Psoas muscle (tissue), 8 donors: ENCODE measurements around the gene FREM1. TPM values are rescaled to one million over a fixed set of nuclear protein-coding genes. Genes with fewer than 3 reads are reported as not detected.

Source experiments
- ATAC-seq, 4 donors: fragments of 200-7000 bp; cut with Tn5 transposase; one replicate each; pipeline ENCODE4 v1.9.1; 2020; ENCODE audit warnings: moderate library complexity in 3 of 4, mild to moderate bottlenecking in 2 of 4
- DNase-seq, 2 donors: peaks; one replicate each; pipeline ENCODE4 v3.0.0-alpha.2; 2020
- H3K27ac ChIP-seq: fragments of 200-600 bp; one replicate; pipeline ENCODE4 v1.8.0; 2022
- H3K27me3 ChIP-seq, 3 donors: fragments of 200-600 bp in 1 of 3; one replicate each; pipeline versions ENCODE4 v1.6.1 to v1.8.0; 2013 to 2022; ENCODE audit warnings: low read length in 2 of 3, mild to moderate bottlenecking in 2 of 3, moderate library complexity in 1 of 3; ENCODE audit not compliant: insufficient read depth in 3 of 3
- H3K36me3 ChIP-seq, 2 donors: fragments of 200-600 bp in 1 of 2; one replicate each; pipeline versions ENCODE4 v1.6.1 to v1.8.0; 2013 to 2022; ENCODE audit warnings: low read depth in 1 of 2, mild to moderate bottlenecking in 1 of 2, moderate library complexity in 1 of 2; ENCODE audit not compliant: insufficient read depth in 1 of 2
- H3K4me1 ChIP-seq: fragments of 200-600 bp; one replicate; pipeline ENCODE4 v1.8.0; 2022
- H3K4me3 ChIP-seq: fragments of 200-600 bp; one replicate; pipeline ENCODE4 v1.8.0; 2022; ENCODE audit warnings: mild to moderate bottlenecking
- H3K9me3 ChIP-seq: fragments of 200-600 bp; one replicate; pipeline ENCODE4 v1.8.0; 2022
- WGBS, 3 donors: extraction: QIAGEN DNeasy Blood & Tissue Kit; methylation state at CpG; one replicate each; pipeline versions ENCODE4 v1.1.6 to v1.1.7; 2013; 5-methylcytosine and 5-hydroxymethylcytosine counted together
- intact Hi-C, 2 donors: fragments of 100-400 bp; cut with DNase I; formaldehyde crosslinking; loops; one replicate each; pipeline versions ENCODE4 v1.11.0 to v1.14.2; 2022
- polyA plus RNA-seq, 3 donors: library from polyadenylated mRNA; stranded (reverse); fragments of 200-250 nt; gene quantifications; one replicate each; pipeline ENCODE4 v1.2.3, GENCODE V29; 2013
- total RNA-seq, 4 donors: library from RNA; stranded (reverse); fragmentation: NEBNext Ultra II Directional in 2 of 4; extraction: Animal tissue kit (Norgen Biotek cat#: 25700) in 2 of 4; gene quantifications; one replicate each; pipeline versions ENCODE4 v1.2.1 to v1.2.4, GENCODE V29; 2021 to 2023
- TF ChIP-seq, protein P1 (sequence below): fragments of 200-600 bp; IDR thresholded peaks from one replicate; pipeline ENCODE4 v1.8.0; 2022; ENCODE audit warnings: antibody characterized with exemption
- donor health status: healthy with polysubstance abuse.
- donor health status: DM: no; HTN: no; CAD: no; lungs with moderate emphysema.
- donor health status: Bipolar disorder and iron deficiency.
- donor health status: healthy.
- donor health status: DM: yes; HTN: yes; CAD: no.
- donor health status: DM: no; HTN: no; CAD: no.
- donor health status: DM: no; HTN: no; CAD: no.
- donor health status: DM: yes; HTN: yes; CAD: no.

FREM1 gene
- total and polyA plus RNA-seq, 7 donors = 0.20 to 3.7 (median 0.79) TPM

DNA sequence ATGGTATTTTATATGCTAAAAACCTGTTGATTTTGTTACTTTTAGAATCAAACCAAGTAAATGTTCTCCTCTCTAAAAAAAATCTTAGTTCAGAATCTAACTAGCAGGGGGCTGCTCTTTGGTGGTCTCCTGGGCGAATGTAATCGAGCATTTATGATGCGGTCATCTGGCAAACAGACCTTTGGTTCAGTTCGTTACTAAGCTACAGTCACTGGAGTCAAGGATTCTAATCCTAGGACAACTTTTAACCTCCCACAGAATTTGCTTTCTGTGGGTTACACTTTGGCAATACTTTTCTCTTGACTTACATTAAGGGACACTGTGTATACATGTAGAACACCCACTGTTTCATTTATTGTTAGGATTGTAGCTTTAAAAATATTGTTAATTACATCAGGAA, 26.3 kb upstream of the FREM1 start:
- no peaks in the 10 kb centered on the region for H3K36me3 ChIP-seq
- no peak for ATAC-seq
- H3K27me3 ChIP-seq = no peaks in the 10 kb centered on the region
- H3K9me3 ChIP-seq = no peaks in the 10 kb centered on the region
- H3K4me3 ChIP-seq = no peak overlapping the region
- WGBS, 3 donors = 72 to 75% (median 74%) methylated on average over 4 of the region's 4 CpGs
- no peak for DNase-seq
- no peak overlapping the region for H3K27ac ChIP-seq
- TF ChIP-seq, protein P1, sequence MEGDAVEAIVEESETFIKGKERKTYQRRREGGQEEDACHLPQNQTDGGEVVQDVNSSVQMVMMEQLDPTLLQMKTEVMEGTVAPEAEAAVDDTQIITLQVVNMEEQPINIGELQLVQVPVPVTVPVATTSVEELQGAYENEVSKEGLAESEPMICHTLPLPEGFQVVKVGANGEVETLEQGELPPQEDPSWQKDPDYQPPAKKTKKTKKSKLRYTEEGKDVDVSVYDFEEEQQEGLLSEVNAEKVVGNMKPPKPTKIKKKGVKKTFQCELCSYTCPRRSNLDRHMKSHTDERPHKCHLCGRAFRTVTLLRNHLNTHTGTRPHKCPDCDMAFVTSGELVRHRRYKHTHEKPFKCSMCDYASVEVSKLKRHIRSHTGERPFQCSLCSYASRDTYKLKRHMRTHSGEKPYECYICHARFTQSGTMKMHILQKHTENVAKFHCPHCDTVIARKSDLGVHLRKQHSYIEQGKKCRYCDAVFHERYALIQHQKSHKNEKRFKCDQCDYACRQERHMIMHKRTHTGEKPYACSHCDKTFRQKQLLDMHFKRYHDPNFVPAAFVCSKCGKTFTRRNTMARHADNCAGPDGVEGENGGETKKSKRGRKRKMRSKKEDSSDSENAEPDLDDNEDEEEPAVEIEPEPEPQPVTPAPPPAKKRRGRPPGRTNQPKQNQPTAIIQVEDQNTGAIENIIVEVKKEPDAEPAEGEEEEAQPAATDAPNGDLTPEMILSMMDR = no peak
- intact Hi-C loops = no loop called here
- no peaks in the 10 kb centered on the region for H3K4me1 ChIP-seq

DNA sequence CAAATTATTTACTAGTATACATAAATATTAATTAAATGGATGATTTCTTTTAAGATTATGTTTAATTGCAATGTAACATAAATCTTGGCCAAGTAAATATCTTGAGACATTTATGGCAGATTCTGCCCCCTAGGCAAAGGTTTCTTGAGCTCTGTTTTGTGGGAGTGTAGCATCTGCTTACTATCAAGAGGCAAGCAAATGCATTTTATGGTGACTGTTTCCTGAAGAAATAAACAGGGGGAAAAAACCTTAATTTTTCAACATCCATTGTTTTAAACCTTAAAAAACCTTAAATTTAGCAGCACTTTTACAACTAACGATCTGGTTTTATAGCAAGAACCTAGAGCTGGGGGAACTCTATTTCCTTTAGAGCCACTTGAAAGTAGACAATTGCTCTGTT, 25.7 kb upstream of the FREM1 start:
- H3K4me3 ChIP-seq = no peak overlapping the region
- no peaks in the 10 kb centered on the region for H3K9me3 ChIP-seq
- 80 to 86% (median 83%) methylated on average over 1 of the region's 1 CpG for WGBS, 3 donors
- intact Hi-C loops = no loop called here
- H3K27me3 ChIP-seq = no peaks in the 10 kb centered on the region
- ATAC-seq (no peak), DNase-seq (no peak)
- no peaks in the 10 kb centered on the region for H3K4me1 ChIP-seq
- TF ChIP-seq, protein P1 = no peak
- H3K36me3 ChIP-seq = no peaks in the 10 kb centered on the region
- H3K27ac ChIP-seq = no peak overlapping the region

DNA sequence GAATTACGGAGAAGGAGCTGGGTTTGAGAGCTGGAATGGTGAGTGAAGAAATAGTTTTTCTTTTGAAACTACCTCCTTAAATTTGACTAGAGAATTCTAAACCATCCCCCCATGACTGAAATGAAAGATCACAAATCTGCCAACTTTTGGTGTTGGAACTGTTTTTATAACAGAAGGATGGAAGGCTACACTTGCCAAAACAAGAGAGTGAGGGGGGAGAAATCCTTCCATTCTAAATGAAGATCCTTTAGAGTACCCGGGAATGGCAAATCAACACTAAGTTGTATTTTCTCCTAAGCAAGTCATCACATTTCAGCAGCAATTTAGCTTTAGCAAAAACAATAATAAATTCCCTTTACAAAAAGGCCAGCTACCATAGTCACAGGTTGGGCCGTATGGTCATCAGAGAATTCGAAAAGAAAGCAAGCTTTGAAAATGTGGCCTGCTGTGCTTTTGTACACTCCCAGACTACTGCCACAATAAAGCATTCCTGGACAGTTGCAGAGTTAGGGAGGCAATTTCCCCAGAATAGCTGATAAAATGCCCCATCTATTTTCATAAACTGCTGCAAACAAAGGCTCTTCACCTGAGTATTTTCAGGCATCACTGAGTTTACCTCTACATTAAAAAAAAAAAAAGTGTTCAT, 25.0 kb upstream of the FREM1 start:
- no peak for ATAC-seq
- no peak overlapping the region for H3K4me3 ChIP-seq
- TF ChIP-seq, protein P1 = no peak
- no peak for DNase-seq
- intact Hi-C loops = no loop called here
- H3K36me3 ChIP-seq = no peaks in the 10 kb centered on the region
- H3K9me3 ChIP-seq = no peaks in the 10 kb centered on the region
- H3K4me1 ChIP-seq = no peaks in the 10 kb centered on the region
- H3K27ac ChIP-seq = no peak overlapping the region
- 53 to 62% (median 57%) methylated on average over 4 of the region's 4 CpGs for WGBS, 3 donors
- H3K27me3 ChIP-seq = no peaks in the 10 kb centered on the region

DNA sequence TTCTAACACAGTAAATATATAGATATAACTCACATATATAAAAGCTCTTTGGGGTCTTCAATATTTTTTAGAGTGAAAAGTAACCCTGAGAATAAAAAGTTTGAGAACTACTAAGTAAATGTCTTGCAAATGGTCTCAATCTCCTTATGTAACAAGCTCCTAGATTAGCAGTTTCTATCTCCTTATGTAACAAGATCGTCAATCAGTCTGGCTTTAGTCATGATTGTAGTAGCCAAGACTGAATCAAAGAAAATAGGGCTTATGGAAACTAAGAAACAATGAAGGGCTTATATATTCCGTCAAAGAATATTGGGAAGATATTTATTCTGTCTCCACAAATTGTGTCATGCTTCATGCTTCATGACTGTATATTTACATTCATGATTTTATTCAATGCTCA, 22.4 kb upstream of the FREM1 start:
- Histone ChIP-seq H3K9me3 (no peaks in the 10 kb centered on the region), H3K27me3 (no peaks in the 10 kb centered on the region), H3K4me1 (no peaks in the 10 kb centered on the region), H3K4me3 (no peak overlapping the region), H3K27ac (no peak overlapping the region), H3K36me3 (no peaks in the 10 kb centered on the region)
- WGBS, 3 donors = 66 to 77% (median 72%) methylated on average over 2 of the region's 2 CpGs
- intact Hi-C loops = no loop called here
- ATAC-seq (no peak), DNase-seq (no peak)
- TF ChIP-seq, protein P1 = no peak

DNA sequence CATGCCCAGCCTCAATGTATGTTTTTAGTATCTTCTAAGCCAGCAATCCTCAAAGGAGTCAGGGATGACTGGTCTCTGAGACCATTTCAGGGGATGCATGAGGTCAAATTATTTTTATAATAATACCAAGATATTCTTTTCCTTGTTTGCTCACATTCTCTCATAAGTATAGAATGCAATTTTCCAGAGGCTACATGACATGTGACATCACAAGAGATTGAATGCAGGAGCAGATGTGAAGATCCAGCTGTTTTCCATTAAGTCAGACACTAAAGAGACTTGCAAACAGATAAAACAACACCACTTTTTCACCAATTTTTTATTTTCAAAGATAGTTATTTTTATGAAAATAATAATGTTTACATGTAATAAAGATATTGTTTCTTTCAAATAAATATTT, 22.0 kb upstream of the FREM1 start:
- no peaks in the 10 kb centered on the region for H3K27me3 ChIP-seq
- no peaks in the 10 kb centered on the region for H3K36me3 ChIP-seq
- H3K9me3 ChIP-seq = no peaks in the 10 kb centered on the region
- H3K4me3 ChIP-seq = no peak overlapping the region
- intact Hi-C loops = no loop called here
- no peaks in the 10 kb centered on the region for H3K4me1 ChIP-seq
- H3K27ac ChIP-seq = no peak overlapping the region
- no peak for DNase-seq
- TF ChIP-seq, protein P1 = no peak
- no peak for ATAC-seq
